Transverse colon (tissue), 4 donors: ENCODE data around the gene KIAA1614. TPM values are rescaled to one million over a fixed set of nuclear protein-coding genes. Genes with fewer than 3 reads are reported as not detected.

Experiments
- DNase-seq: peaks from one replicate; pipeline ENCODE4 v3.0.0-alpha.2; 2019
- H3K27ac ChIP-seq, 4 donors: fragments of 200-600 bp; sonication (generic); 2 replicates each; pipeline ENCODE4 v1.5.1; 2016 to 2018; ENCODE audit warnings: inconsistent platforms in 4 of 4
- H3K27me3 ChIP-seq: fragments of 200-600 bp; sonication (generic); 2 replicates; pipeline ENCODE4 v1.5.1; 2017; ENCODE audit warnings: inconsistent platforms
- H3K36me3 ChIP-seq, 4 donors: fragments of 200-600 bp; sonication (generic); 2 replicates each; pipeline ENCODE4 v1.5.1; 2017 to 2019; ENCODE audit warnings: inconsistent platforms in 4 of 4
- H3K4me1 ChIP-seq, 4 donors: fragments of 200-600 bp; sonication (generic); 2 replicates each; pipeline ENCODE4 v1.5.1; 2017 to 2020; ENCODE audit warnings: inconsistent platforms in 4 of 4
- H3K4me3 ChIP-seq, 4 donors: fragments of 200-600 bp; sonication (generic); 1 replicate in 1 of 4; 2 replicates in 3 of 4; pipeline versions ENCODE4 v1.5.1 to v1.6.1; 2017 to 2019; ENCODE audit warnings: inconsistent platforms in 4 of 4
- H3K9me3 ChIP-seq, 2 donors: fragments of 200-600 bp; sonication (generic); 2 replicates each; pipeline ENCODE4 v1.5.1; 2017 to 2019; ENCODE audit warnings: inconsistent platforms in 2 of 2
- CTCF ChIP-seq, 5 experiments: fragments of 200-600 bp in 3 of 5; fragments of 450-650 bp in 2 of 5; sonication (generic) in 3 of 5; IDR thresholded peaks; 1 replicate in 2 of 5; 2 replicates in 3 of 5; pipeline ENCODE4 v1.5.1; 2016 to 2017; ENCODE audit warnings: antibody characterized with exemption in 5 of 5, inconsistent platforms in 3 of 5, mild to moderate bottlenecking in 2 of 5, moderate library complexity in 1 of 5
- EP300 ChIP-seq: sonication (generic); formaldehyde crosslinking; IDR thresholded peaks from one replicate; pipeline ENCODE4 v1.6.1; 2017; ENCODE audit warnings: antibody characterized with exemption, low read depth
- POLR2A ChIP-seq: fragments of 450-650 bp; IDR thresholded peaks from one replicate; pipeline ENCODE4 v1.6.1; 2016; ENCODE audit warnings: antibody characterized with exemption, mild to moderate bottlenecking, moderate library complexity
- POLR2AphosphoS5 ChIP-seq, 3 donors: sonication (generic); formaldehyde crosslinking; IDR thresholded peaks; one replicate each; pipeline ENCODE4 v1.6.1; 2016; ENCODE audit warnings: antibody characterized with exemption in 3 of 3
- WGBS, 2 donors: methylation state at CpG; one replicate each; pipeline ENCODE4 v1.1.5; 2018; ENCODE audit warnings: low coverage in 1 of 2; 5-methylcytosine and 5-hydroxymethylcytosine counted together
- in situ Hi-C, 4 donors: fragments of 200-750 bp; cut with MboI; loops; one replicate each; pipeline versions ENCODE4 v1.15.0 to v1.15.1; 2017; ENCODE audit warnings: low sequenced_read_pairs in 3 of 4, low pct_ligation_motif_present in 1 of 4, low pct_unique_long_range_greater_than_20kb in 1 of 4
- intact Hi-C: fragments of 100-400 bp; cut with DNase I; formaldehyde crosslinking; loops from one replicate; pipeline ENCODE4 v1.15.1; 2023; ENCODE audit warnings: low total_unique reads
- total RNA-seq, 4 donors: library from RNA; depleted of rRNA; stranded (reverse); fragments of >200 nt; gene quantifications; one replicate each; pipeline ENCODE4 v1.1.0, GENCODE V29; 2016

The KIAA1614 gene
- total RNA-seq, 4 donors from 2014 or later, result 2.3 to 9.4 (median 2.8) TPM

GRCh38 chr1:180975551-180975950 is 62.9 kb downstream of the KIAA1614 start:
- no peak overlapping the region for H3K27ac ChIP-seq
- no peaks in the 10 kb centered on the region for H3K9me3 ChIP-seq
- no peak for DNase-seq
- no peak for TF ChIP-seq EP300
- no peak for TF ChIP-seq POLR2A
- TF ChIP-seq POLR2AphosphoS5 (IDR thresholded peaks at IDR 0.05), result no peak
- TF ChIP-seq CTCF (IDR thresholded peaks at IDR 0.05), result no peak
- no peaks in the 10 kb centered on the region for H3K27me3 ChIP-seq
- H3K4me1 ChIP-seq, result peaks cover 0 to 11% (median 7%) of the 10 kb centered on the region in 4 donors
- in situ Hi-C loops, result no loop called here
- no peak overlapping the region for H3K4me3 ChIP-seq
- peaks cover 0 to 8% (median 0%) of the 10 kb centered on the region in 4 donors for H3K36me3 ChIP-seq
- intact Hi-C loops, result no loop called here
- WGBS, 2 donors, result 81 to 90% methylated on average over 3 to 4 of the region's 4 CpGs

GRCh38 chr1:180976191-180976590 is 63.5 kb downstream of the KIAA1614 start:
- intact Hi-C loops, result no loop called here
- no peak overlapping the region for H3K4me3 ChIP-seq
- peaks cover 0 to 11% (median 7%) of the 10 kb centered on the region in 4 donors for H3K4me1 ChIP-seq
- no peak overlapping the region for H3K27ac ChIP-seq
- in situ Hi-C loops, result no loop called here
- 90 to 92% methylated on average over 2 to 12 of the region's 12 CpGs for WGBS, 2 donors
- H3K27me3 ChIP-seq, result no peaks in the 10 kb centered on the region
- H3K36me3 ChIP-seq, result peaks cover 0 to 8% (median 0%) of the 10 kb centered on the region in 4 donors
- no peak for DNase-seq
- TF ChIP-seq EP300 (no peak), CTCF (IDR thresholded peaks at IDR 0.05) (no peak), POLR2A (no peak), POLR2AphosphoS5 (IDR thresholded peaks at IDR 0.05) (no peak)
- H3K9me3 ChIP-seq, result no peaks in the 10 kb centered on the region

- Histone ChIP-seq H3K4me3 (no peak overlapping the region), H3K9me3 (no peaks in the 10 kb centered on the region), H3K27ac (no peak overlapping the region), H3K4me1 (peaks cover 0 to 11% (median 7%) of the 10 kb centered on the region in 4 donors), H3K36me3 (peaks cover 0 to 8% (median under 1%) of the 10 kb centered on the region in 4 donors), H3K27me3 (no peaks in the 10 kb centered on the region)
- 46 to 80% methylated on average over 3 to 6 of the region's 6 CpGs for WGBS, 2 donors
- DNase-seq, result no peak
- intact Hi-C loops, result no loop called here
- in situ Hi-C loops, result no loop called here
- TF ChIP-seq CTCF (IDR thresholded peaks at IDR 0.05), result no peak
These were observed 64.1 kb downstream of the KIAA1614 start for GRCh38 chr1:180976732-180977357.

- 69 to 77% methylated on average over 9 to 11 of the region's 11 CpGs for WGBS, 2 donors
- no peaks in the 10 kb centered on the region for H3K9me3 ChIP-seq
- peaks cover 0 to 22% (median 10%) of the 10 kb centered on the region in 4 donors for H3K36me3 ChIP-seq
- intact Hi-C loops (no loop called here), in situ Hi-C loops (no loop called here)
- TF ChIP-seq CTCF (IDR thresholded peaks at IDR 0.05) (no peak), EP300 (no peak), POLR2AphosphoS5 (IDR thresholded peaks at IDR 0.05) (no peak), POLR2A (no peak)
- no peak overlapping the region for H3K27ac ChIP-seq
- peaks cover 0 to 5% (median 0%) of the 10 kb centered on the region in 4 donors for H3K4me1 ChIP-seq
- DNase-seq, result no peak
- H3K27me3 ChIP-seq, result no peaks in the 10 kb centered on the region
- H3K4me3 ChIP-seq, result no peak overlapping the region
These were observed 69.1 kb downstream of the KIAA1614 start for GRCh38 chr1:180981596-180982387.
